Caco-2 (cell line): ENCODE results near the gene SLC44A2. TPM values are rescaled to one million over a fixed set of nuclear protein-coding genes. Genes with fewer than 3 reads are reported as not detected.
A peak's percentile ranks its signal among the peaks of the same experiment; 100 is the strongest.

Experiments
- BruUV-seq: library from RNA; stranded (reverse); fragments of 400-500 nt; replicated peaks from 2 replicates; lab custom pipeline; 2021; lab: Mats Ljungman, UMichigan
- CTCF ChIA-PET: fragments of 300-600 bp; sonication (Branson Sonifier 250); formaldehyde crosslinking; loops from one replicate; lab custom pipeline; 2022; ENCODE audit warnings: antibody characterized with exemption; lab: Charles Lee
- POLR2A ChIA-PET: fragments of 300-600 bp; sonication (Branson Sonifier 250); formaldehyde crosslinking; loops from one replicate; lab custom pipeline; 2022; ENCODE audit warnings: antibody characterized with exemption; lab: Charles Lee
- DNase-seq, 2 experiments: peaks; one replicate each; pipeline versions ENCODE4 v3.0.0 to v3.0.0-alpha.2; 2020 to 2022
- H3K27me3 ChIP-seq: replicated peaks from 2 replicates; pipeline ENCODE4 v1.6.0; 2011; ENCODE audit warnings: low read length; ENCODE audit not compliant: control insufficient read depth, insufficient read depth
- H3K36me3 ChIP-seq: 2 replicates; pipeline ENCODE4 v1.5.1; 2011; ENCODE audit warnings: low read length; ENCODE audit not compliant: control insufficient read depth, insufficient read depth
- H3K4me1 ChIP-seq: fragments of 250-450 bp; sonication (Bioruptor Pico); 2 replicates; pipeline ENCODE4 v1.5.1; 2020; ENCODE audit warnings: mild to moderate bottlenecking
- H3K4me3 ChIP-seq: 2 replicates; pipeline ENCODE4 v1.5.1; 2011; ENCODE audit warnings: low read depth, mild to moderate bottlenecking, control low read depth, low read length
- H3K9me3 ChIP-seq: fragments of 250-450 bp; sonication (Bioruptor Pico); 2 replicates; pipeline ENCODE4 v1.5.1; 2020; ENCODE audit warnings: mild to moderate bottlenecking, moderate library complexity
- H3K27ac Mint-ChIP-seq: one replicate; pipeline ENCODE4 v1.8.0; 2022; ENCODE audit warnings: mixed read lengths; ENCODE audit not compliant: unreplicated experiment
- H3K27me3 Mint-ChIP-seq: one replicate; pipeline ENCODE4 v1.8.0; 2022; ENCODE audit warnings: mixed read lengths; ENCODE audit not compliant: insufficient read depth, unreplicated experiment
- H3K36me3 Mint-ChIP-seq: one replicate; pipeline ENCODE4 v1.8.0; 2022; ENCODE audit warnings: mild to moderate bottlenecking, mixed read lengths; ENCODE audit not compliant: insufficient read depth, unreplicated experiment
- H3K4me1 Mint-ChIP-seq: one replicate; pipeline ENCODE4 v1.8.0; 2022; ENCODE audit warnings: low read depth, mixed read lengths; ENCODE audit not compliant: unreplicated experiment
- H3K4me3 Mint-ChIP-seq: one replicate; pipeline ENCODE4 v1.8.0; 2022; ENCODE audit warnings: mild to moderate bottlenecking, moderate library complexity, mixed read lengths; ENCODE audit not compliant: unreplicated experiment
- H3K9me3 Mint-ChIP-seq: one replicate; pipeline ENCODE4 v1.8.0; 2022; ENCODE audit warnings: mixed read lengths; ENCODE audit not compliant: unreplicated experiment
- CTCF ChIP-seq, 2 experiments: fragments of 200-600 bp in 1 of 2; IDR thresholded peaks; 1 replicate in 1 of 2; 2 replicates in 1 of 2; pipeline versions ENCODE4 v1.5.1 to v1.8.0; 2011 to 2022; ENCODE audit warnings: antibody characterized with exemption in 1 of 2, control low read depth in 1 of 2, inconsistent platforms in 1 of 2, low read depth in 1 of 2, low read length in 1 of 2, mild to moderate bottlenecking in 1 of 2, moderate library complexity in 1 of 2; ENCODE audit not compliant: insufficient read depth in 1 of 2, severe bottlenecking in 1 of 2, unreplicated experiment in 1 of 2
- intact Hi-C: fragments of 100-400 bp; cut with micrococcal nuclease; formaldehyde crosslinking; loops from one replicate; pipeline ENCODE4 v1.10.0; 2022; ENCODE audit not compliant: unreplicated experiment
- total RNA-seq: library from RNA; stranded (reverse); gene quantifications from 2 replicates; pipeline ENCODE4 v1.2.3, GENCODE V29; 2022

Gene SLC44A2
- total RNA-seq, 1 experiment from 2014 or later, result 119 TPM

DNA sequence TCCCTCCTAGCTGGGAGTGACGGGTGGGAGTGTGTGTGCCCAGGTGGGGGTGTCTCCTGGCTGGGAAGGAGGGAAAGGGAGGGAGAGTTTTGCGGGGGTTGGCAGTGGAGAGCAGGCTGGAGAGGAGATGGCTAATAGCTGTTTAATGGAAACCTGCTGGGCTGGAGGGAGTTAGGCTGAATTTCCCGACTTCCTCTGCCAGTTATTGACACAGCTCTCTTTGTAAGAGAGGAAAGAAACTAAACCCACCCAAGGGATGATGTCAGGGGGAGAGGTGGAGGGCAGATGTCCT is 18.6 kb downstream of the SLC44A2 start:
- no peak for TF ChIP-seq CTCF (IDR thresholded peaks at IDR 0.05; ENCODE audit: insufficient read depth in 1 of 2, low read depth in 1 of 2, low read length in 1 of 2, severe bottlenecking in 1 of 2, unreplicated experiment in 1 of 2)
- Mint-ChIP-seq H3K4me1 (peaks cover 10% of the 10 kb centered on the region), H3K36me3 (peaks cover 54% of the 10 kb centered on the region), H3K9me3 (no peaks in the 10 kb centered on the region), H3K4me3 (no peak overlapping the region), H3K27ac (peak overlapping the region; percentile 70), H3K27me3 (no peaks in the 10 kb centered on the region)
- TSS peak; percentile 88 for BruUV-seq
- no peak for DNase-seq
- POLR2A ChIA-PET, result interaction anchor here (0.5 to 1.3 kb wide), 3 partner anchors 9 to 516 kb away, joined by 3 to 4 read pairs (median 4); no protein-coding TSS in a partner anchor
- intact Hi-C loops, result loop anchor here (1.0 to 2.0 kb wide), 2 partner anchors 19 to 63 kb away; partner anchors contain the start of gene SLC44A2
- Histone ChIP-seq H3K27me3 (no peaks in the 10 kb centered on the region), H3K4me1 (peaks cover 6% of the 10 kb centered on the region), H3K36me3 (no peaks in the 10 kb centered on the region), H3K4me3 (no peak overlapping the region), H3K9me3 (no peaks in the 10 kb centered on the region)
- CTCF ChIA-PET, result interaction anchor here (0.6 to 5.1 kb wide), 8 partner anchors 9 to 223 kb away, joined by 3 to 86 read pairs (median 8); partner anchors contain the start of gene QTRT1

DNA sequence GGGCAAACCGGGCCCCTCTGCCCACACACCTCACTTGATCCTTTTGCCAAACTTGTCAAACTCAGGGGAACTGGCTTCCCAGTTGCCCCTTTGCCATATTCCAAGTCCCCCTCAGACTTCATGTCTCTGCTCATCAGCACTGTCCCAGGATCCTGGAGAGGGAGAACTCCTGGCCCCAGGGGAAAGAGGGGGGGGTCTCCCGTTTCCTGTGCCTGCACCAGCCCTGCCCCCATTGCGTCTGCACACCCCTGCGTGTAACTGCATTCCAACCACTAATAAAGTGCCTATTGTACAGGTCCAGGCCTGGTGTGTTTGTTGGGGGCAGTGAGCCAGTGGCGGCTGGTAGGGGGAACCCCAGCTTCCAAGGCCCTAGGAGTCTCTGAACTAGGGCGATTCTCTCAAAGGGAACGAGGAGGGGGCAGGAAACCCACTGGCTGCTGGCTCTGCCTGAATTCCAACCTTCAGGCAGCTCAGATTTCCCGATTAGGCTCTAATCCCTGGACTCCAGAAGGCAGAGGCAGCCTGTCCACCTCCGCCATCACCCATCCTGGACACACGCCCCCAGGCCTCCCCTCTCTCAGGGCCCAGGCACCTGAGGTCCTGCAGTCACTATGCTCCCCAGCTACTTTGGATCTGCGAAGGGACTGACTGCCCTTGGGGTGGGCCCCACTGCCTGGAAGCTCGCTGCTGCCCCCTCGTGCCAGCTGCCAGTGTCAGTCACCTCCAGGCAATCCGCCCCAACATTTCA is 19.1 kb downstream of the SLC44A2 start:
- DNase-seq, result peak; percentile 85 to 89
- Mint-ChIP-seq H3K4me3 (no peak overlapping the region), H3K27me3 (no peaks in the 10 kb centered on the region), H3K9me3 (no peaks in the 10 kb centered on the region), H3K27ac (peak overlapping the region; percentile 70), H3K36me3 (peaks cover 49% of the 10 kb centered on the region), H3K4me1 (peaks cover 10% of the 10 kb centered on the region)
- peaks cover 6% of the 10 kb centered on the region for H3K4me1 ChIP-seq
- no peak overlapping the region for H3K4me3 ChIP-seq
- ChIA-PET POLR2A (interaction anchor here (0.5 to 1.3 kb wide), 3 partner anchors 9 to 516 kb away, joined by 3 to 4 read pairs (median 4); no protein-coding TSS in a partner anchor), CTCF (interaction anchor here (0.5 to 5.1 kb wide), 19 partner anchors 9 to 587 kb away, joined by 3 to 86 read pairs (median 5); partner anchors contain the start of genes CDC37 and QTRT1)
- no peaks in the 10 kb centered on the region for H3K27me3 ChIP-seq
- H3K36me3 ChIP-seq, result no peaks in the 10 kb centered on the region
- intact Hi-C loops, result loop anchor here (1.0 to 2.0 kb wide), 2 partner anchors 20 to 63 kb away; partner anchors contain the start of gene SLC44A2
- no TSS peak for BruUV-seq
- peak; percentile 86 to 92 for TF ChIP-seq CTCF (IDR thresholded peaks at IDR 0.05; ENCODE audit: insufficient read depth in 1 of 2, low read depth in 1 of 2, low read length in 1 of 2, severe bottlenecking in 1 of 2, unreplicated experiment in 1 of 2)
- H3K9me3 ChIP-seq, result no peaks in the 10 kb centered on the region

DNA sequence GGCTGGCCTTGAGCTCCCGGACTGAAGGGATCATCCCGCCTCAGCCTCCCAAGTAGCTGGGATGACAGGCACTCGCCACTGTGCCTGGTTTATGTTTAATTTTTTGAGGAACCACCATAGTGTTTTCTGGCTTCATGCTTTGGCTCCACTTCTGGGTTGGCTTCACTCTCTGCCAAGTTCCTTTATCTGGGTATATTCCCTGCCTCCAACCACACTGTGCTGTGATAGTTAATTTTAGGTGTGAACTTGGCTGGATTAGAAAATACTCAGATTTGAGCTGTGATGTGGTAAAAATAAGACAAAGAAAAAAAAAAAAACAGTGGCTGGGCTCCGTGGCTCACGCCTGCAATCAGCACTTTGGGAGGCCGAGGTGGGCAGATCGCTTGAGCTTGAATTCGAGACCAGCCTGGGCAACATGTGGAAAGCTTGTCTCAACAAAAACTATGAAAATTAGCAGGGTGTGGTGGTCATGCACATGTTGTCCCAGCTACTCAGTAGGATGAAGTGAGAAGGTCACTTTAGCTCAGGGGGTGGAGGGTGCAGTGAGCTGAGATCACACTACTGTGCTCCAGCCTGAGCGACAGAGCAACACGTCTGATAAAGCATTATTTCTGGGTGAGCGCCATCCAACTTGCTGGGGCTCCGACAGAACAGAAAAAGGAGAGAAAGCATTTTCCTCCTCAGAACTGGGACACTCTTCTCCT is 21.3 kb downstream of the SLC44A2 start:
- Mint-ChIP-seq H3K27me3 (no peaks in the 10 kb centered on the region), H3K9me3 (no peaks in the 10 kb centered on the region), H3K27ac (peak overlapping the region; percentile 57), H3K4me3 (no peak overlapping the region), H3K36me3 (peaks cover 29% of the 10 kb centered on the region), H3K4me1 (peaks cover 10% of the 10 kb centered on the region)
- ChIA-PET CTCF (interaction anchor here (0.5 to 5.1 kb wide), 3 partner anchors 54 to 105 kb away, joined by 3 to 86 read pairs (median 6); no protein-coding TSS in a partner anchor), POLR2A (no interaction called here)
- intact Hi-C loops, result no loop called here
- Histone ChIP-seq H3K4me3 (no peak overlapping the region), H3K9me3 (no peaks in the 10 kb centered on the region), H3K4me1 (peaks cover 6% of the 10 kb centered on the region), H3K27me3 (no peaks in the 10 kb centered on the region), H3K36me3 (peaks cover 2% of the 10 kb centered on the region; the same call in 1 of the 2 replicates)
- no peak for DNase-seq
- no TSS peak for BruUV-seq
- no peak for TF ChIP-seq CTCF (IDR thresholded peaks at IDR 0.05; ENCODE audit: insufficient read depth in 1 of 2, low read depth in 1 of 2, low read length in 1 of 2, severe bottlenecking in 1 of 2, unreplicated experiment in 1 of 2)
